Progenitor cell of endocrine pancreas (in vitro differentiated cells): ENCODE measurements around the gene PRKCH. TPM values are rescaled to one million over a fixed set of nuclear protein-coding genes. Genes with fewer than 3 reads are reported as not detected.

Experiments used
- DNase-seq: peaks from one replicate; pipeline ENCODE4 v3.0.0; 2021; ENCODE audit warnings: low spot score; ENCODE audit not compliant: unreplicated experiment
- H3K27ac Mint-ChIP-seq: 2 replicates; pipeline ENCODE4 v1.8.0; 2021; ENCODE audit warnings: mild to moderate bottlenecking, moderate library complexity, mixed read lengths
- H3K27me3 Mint-ChIP-seq: 2 replicates; pipeline ENCODE4 v1.8.0; 2021; ENCODE audit warnings: mixed read lengths
- H3K36me3 Mint-ChIP-seq: 2 replicates; pipeline ENCODE4 v1.8.0; 2022; ENCODE audit warnings: mixed read lengths; ENCODE audit not compliant: insufficient read depth
- H3K4me1 Mint-ChIP-seq: 2 replicates; pipeline ENCODE4 v1.8.0; 2021; ENCODE audit warnings: low read depth, mixed read lengths
- H3K4me3 Mint-ChIP-seq: 2 replicates; pipeline ENCODE4 v1.8.0; 2021; ENCODE audit warnings: low read depth, mild to moderate bottlenecking, moderate library complexity, mixed read lengths
- H3K9me3 Mint-ChIP-seq: 2 replicates; pipeline ENCODE4 v1.8.0; 2021; ENCODE audit warnings: low read depth, mixed read lengths
- CTCF ChIP-seq: fragments of 200-600 bp; sonication (generic); IDR thresholded peaks from one replicate; pipeline ENCODE4 v1.5.0; 2021; ENCODE audit warnings: antibody characterized with exemption, mild to moderate bottlenecking; ENCODE audit not compliant: unreplicated experiment
- total RNA-seq: library from RNA; stranded (reverse); gene quantifications from 2 replicates; pipeline ENCODE4 v1.2.1, GENCODE V29; 2021

The PRKCH gene
- total RNA-seq, 1 donor from 2014 or later, result 4.5 TPM

GRCh38 chr14:61511558-61511948, 190.2 kb downstream of the PRKCH start:
- Mint-ChIP-seq H3K4me3 (no peak overlapping the region), H3K27me3 (peaks cover 4% of the 10 kb centered on the region), H3K9me3 (peaks cover 4% of the 10 kb centered on the region), H3K27ac (no peak overlapping the region), H3K4me1 (no peaks in the 10 kb centered on the region), H3K36me3 (no peaks in the 10 kb centered on the region)
- DNase-seq, result no peak
- TF ChIP-seq CTCF, result no peak

GRCh38 chr14:61512026-61512834, 190.9 kb downstream of the PRKCH start:
- Mint-ChIP-seq H3K4me1 (no peaks in the 10 kb centered on the region), H3K4me3 (no peak overlapping the region), H3K9me3 (peaks cover 4% of the 10 kb centered on the region), H3K36me3 (no peaks in the 10 kb centered on the region), H3K27ac (no peak overlapping the region), H3K27me3 (peaks cover 4% of the 10 kb centered on the region)
- no peak for TF ChIP-seq CTCF
- DNase-seq, result no peak

- Mint-ChIP-seq H3K27ac (no peak overlapping the region), H3K4me3 (no peak overlapping the region), H3K36me3 (no peaks in the 10 kb centered on the region), H3K27me3 (no peaks in the 10 kb centered on the region), H3K4me1 (no peaks in the 10 kb centered on the region), H3K9me3 (no peaks in the 10 kb centered on the region)
- DNase-seq, result no peak
- no peak for TF ChIP-seq CTCF
These were observed 192.8 kb downstream of the PRKCH start for GRCh38 chr14:61513986-61514830.

- no peak overlapping the region for H3K4me3 Mint-ChIP-seq
- TF ChIP-seq CTCF, result no peak
- no peaks in the 10 kb centered on the region for H3K27me3 Mint-ChIP-seq
- H3K27ac Mint-ChIP-seq, result no peak overlapping the region
- DNase-seq, result no peak
- H3K4me1 Mint-ChIP-seq, result no peaks in the 10 kb centered on the region
- H3K36me3 Mint-ChIP-seq, result no peaks in the 10 kb centered on the region
- H3K9me3 Mint-ChIP-seq, result no peaks in the 10 kb centered on the region
These were observed 193.5 kb downstream of the PRKCH start for GRCh38 chr14:61514927-61515326.

GRCh38 chr14:61515436-61516117, 194.2 kb downstream of the PRKCH start:
- no peaks in the 10 kb centered on the region for H3K36me3 Mint-ChIP-seq
- H3K27me3 Mint-ChIP-seq, result no peaks in the 10 kb centered on the region
- H3K9me3 Mint-ChIP-seq, result no peaks in the 10 kb centered on the region
- no peak for DNase-seq
- H3K27ac Mint-ChIP-seq, result no peak overlapping the region
- no peak for TF ChIP-seq CTCF
- no peaks in the 10 kb centered on the region for H3K4me1 Mint-ChIP-seq
- no peak overlapping the region for H3K4me3 Mint-ChIP-seq
